Suprapubic skin (tissue), 4 donors: ENCODE results near the gene PLIN4. TPM values are rescaled to one million over a fixed set of nuclear protein-coding genes. Genes with fewer than 3 reads are reported as not detected.

Experiments
- DNase-seq, 2 donors: peaks; one replicate each; pipeline ENCODE4 v3.0.0-alpha.2; 2019; ENCODE audit warnings: low spot score in 2 of 2
- H3K27ac ChIP-seq: fragments of 200-600 bp; sonication (generic); one replicate; pipeline ENCODE4 v1.5.1; 2019
- H3K27me3 ChIP-seq: fragments of 200-600 bp; sonication (generic); one replicate; pipeline ENCODE4 v1.5.1; 2019
- H3K36me3 ChIP-seq: fragments of 200-600 bp; sonication (generic); one replicate; pipeline ENCODE4 v1.5.1; 2019
- H3K4me1 ChIP-seq: fragments of 200-600 bp; sonication (generic); one replicate; pipeline ENCODE4 v1.5.1; 2019
- H3K4me3 ChIP-seq: fragments of 200-600 bp; sonication (generic); one replicate; pipeline ENCODE4 v1.5.1; 2019; ENCODE audit warnings: mild to moderate bottlenecking
- H3K9me3 ChIP-seq: fragments of 200-600 bp; sonication (generic); one replicate; pipeline ENCODE4 v1.5.1; 2019
- CTCF ChIP-seq, 2 donors: fragments of 200-600 bp in 1 of 2; fragments of 450-650 bp in 1 of 2; sonication (generic) in 1 of 2; IDR thresholded peaks; one replicate each; pipeline ENCODE4 v1.5.1; 2016 to 2019; ENCODE audit warnings: antibody characterized with exemption in 2 of 2, mild to moderate bottlenecking in 1 of 2, moderate library complexity in 1 of 2
- EP300 ChIP-seq: sonication (generic); formaldehyde crosslinking; IDR thresholded peaks from one replicate; pipeline ENCODE4 v1.6.1; 2017; ENCODE audit warnings: antibody characterized with exemption
- POLR2A ChIP-seq, 2 donors: fragments of 450-650 bp; IDR thresholded peaks; one replicate each; pipeline ENCODE4 v1.6.1; 2017; ENCODE audit warnings: antibody characterized with exemption in 2 of 2, mild to moderate bottlenecking in 2 of 2, moderate library complexity in 2 of 2
- POLR2AphosphoS5 ChIP-seq, 3 donors: sonication (generic); formaldehyde crosslinking; IDR thresholded peaks; one replicate each; pipeline ENCODE4 v1.6.1; 2017; ENCODE audit warnings: antibody characterized with exemption in 3 of 3
- WGBS: methylation state at CpG from one replicate; pipeline ENCODE4 v1.1.5; 2018; 5-methylcytosine and 5-hydroxymethylcytosine counted together
- total RNA-seq, 4 donors: library from RNA; depleted of rRNA; stranded (reverse); fragments of >200 nt; gene quantifications; one replicate each; pipeline ENCODE4 v1.1.0, GENCODE V29; 2016

The PLIN4 gene
- total RNA-seq, 4 donors from 2014 or later, result 12.4 to 38.3 (median 19.3) TPM

GRCh38 chr19:4505570-4506448, 12.5 kb downstream of the PLIN4 start:
- Histone ChIP-seq H3K4me1 (no peaks in the 10 kb centered on the region), H3K27me3 (no peaks in the 10 kb centered on the region), H3K9me3 (no peaks in the 10 kb centered on the region), H3K27ac (no peak overlapping the region), H3K36me3 (peaks cover 47% of the 10 kb centered on the region), H3K4me3 (no peak overlapping the region)
- WGBS, result 92% methylated on average over 34 of the region's 34 CpGs
- TF ChIP-seq EP300, result no peak
- TF ChIP-seq POLR2AphosphoS5 (IDR thresholded peaks at IDR 0.05), result no peak
- no peak for TF ChIP-seq CTCF (IDR thresholded peaks at IDR 0.05)
- TF ChIP-seq POLR2A (IDR thresholded peaks at IDR 0.05), result no peak
- DNase-seq, result no peak

GRCh38 chr19:4504891-4505569, 13.3 kb downstream of the PLIN4 start:
- no peaks in the 10 kb centered on the region for H3K4me1 ChIP-seq
- no peak for DNase-seq
- TF ChIP-seq CTCF (IDR thresholded peaks at IDR 0.05) (no peak), POLR2AphosphoS5 (IDR thresholded peaks at IDR 0.05) (no peak), POLR2A (IDR thresholded peaks at IDR 0.05) (no peak)
- no peak overlapping the region for H3K4me3 ChIP-seq
- H3K36me3 ChIP-seq, result peaks cover 54% of the 10 kb centered on the region
- H3K9me3 ChIP-seq, result no peaks in the 10 kb centered on the region
- WGBS, result 80% methylated on average over 11 of the region's 15 CpGs
- H3K27me3 ChIP-seq, result no peaks in the 10 kb centered on the region
- no peak overlapping the region for H3K27ac ChIP-seq

GRCh38 chr19:4504297-4504701, 14.0 kb downstream of the PLIN4 start:
- DNase-seq, result no peak
- no peaks in the 10 kb centered on the region for H3K4me1 ChIP-seq
- H3K9me3 ChIP-seq, result no peaks in the 10 kb centered on the region
- TF ChIP-seq CTCF (IDR thresholded peaks at IDR 0.05) (no peak), EP300 (no peak), POLR2A (IDR thresholded peaks at IDR 0.05) (no peak), POLR2AphosphoS5 (IDR thresholded peaks at IDR 0.05) (no peak)
- no peak overlapping the region for H3K27ac ChIP-seq
- no peaks in the 10 kb centered on the region for H3K27me3 ChIP-seq
- peaks cover 62% of the 10 kb centered on the region for H3K36me3 ChIP-seq
- no peak overlapping the region for H3K4me3 ChIP-seq
- WGBS, result 40% methylated on average over 2 of the region's 23 CpGs

- peaks cover 67% of the 10 kb centered on the region for H3K36me3 ChIP-seq
- no peak for TF ChIP-seq CTCF (IDR thresholded peaks at IDR 0.05)
- no peak for TF ChIP-seq POLR2A (IDR thresholded peaks at IDR 0.05)
- no peak for TF ChIP-seq POLR2AphosphoS5 (IDR thresholded peaks at IDR 0.05)
- TF ChIP-seq EP300, result no peak
Measured at GRCh38 chr19:4503825-4504170, 14.5 kb downstream of the PLIN4 start.

GRCh38 chr19:4503132-4503824, 15.0 kb downstream of the PLIN4 start:
- Histone ChIP-seq H3K9me3 (no peaks in the 10 kb centered on the region), H3K36me3 (peaks cover 72% of the 10 kb centered on the region), H3K4me1 (no peaks in the 10 kb centered on the region), H3K4me3 (no peak overlapping the region), H3K27me3 (no peaks in the 10 kb centered on the region), H3K27ac (no peak overlapping the region)
- 62% methylated on average over 3 of the region's 25 CpGs for WGBS
- no peak for DNase-seq
- TF ChIP-seq EP300 (no peak), CTCF (IDR thresholded peaks at IDR 0.05) (no peak), POLR2AphosphoS5 (IDR thresholded peaks at IDR 0.05) (no peak)

More at GRCh38 chr19:4503825-4504170, 14.5 kb downstream of the PLIN4 start:
- no peak overlapping the region for H3K4me3 ChIP-seq
- WGBS, result 88% methylated on average over 10 of the region's 10 CpGs
- no peaks in the 10 kb centered on the region for H3K4me1 ChIP-seq
- no peaks in the 10 kb centered on the region for H3K27me3 ChIP-seq
- H3K27ac ChIP-seq, result no peak overlapping the region
- DNase-seq, result no peak
- no peaks in the 10 kb centered on the region for H3K9me3 ChIP-seq
